IgD-negative memory B cell (primary cell): ENCODE data around the gene NLGN1. TPM values are rescaled to one million over a fixed set of nuclear protein-coding genes. Genes with fewer than 3 reads are reported as not detected.

ENCODE experiments used
- H3K27ac Mint-ChIP-seq, 3 donors: one replicate each; pipeline ENCODE4 v1.8.0; 2020 to 2022; ENCODE audit warnings: mild to moderate bottlenecking in 3 of 3, mixed read lengths in 3 of 3, moderate library complexity in 1 of 3
- H3K27me3 Mint-ChIP-seq: one replicate; pipeline ENCODE4 v1.8.0; 2021; ENCODE audit warnings: mixed read lengths
- H3K36me3 Mint-ChIP-seq: one replicate; pipeline ENCODE4 v1.8.0; 2020; ENCODE audit warnings: mild to moderate bottlenecking, mixed read lengths
- H3K4me1 Mint-ChIP-seq, 3 donors: one replicate each; pipeline ENCODE4 v1.8.0; 2020 to 2022; ENCODE audit warnings: mixed read lengths in 3 of 3, mild to moderate bottlenecking in 1 of 3
- H3K4me3 Mint-ChIP-seq, 4 donors: one replicate each; pipeline ENCODE4 v1.8.0; 2020 to 2022; ENCODE audit warnings: mild to moderate bottlenecking in 4 of 4, mixed read lengths in 4 of 4, moderate library complexity in 3 of 4
- H3K9me3 Mint-ChIP-seq, 3 donors: one replicate each; pipeline ENCODE4 v1.8.0; 2020 to 2021; ENCODE audit warnings: mixed read lengths in 3 of 3, mild to moderate bottlenecking in 1 of 3
- polyA plus RNA-seq: library from polyadenylated mRNA; unstranded; fragments of 300-500 nt; fragmentation: Illumina TruSeq; gene quantifications from one replicate; pipeline ENCODE4 v1.2.3, GENCODE V29; 2021

NLGN1 gene
- polyA plus RNA-seq, 1 donor from 2014 or later, result not detected

GRCh38 chr3:173849489-173849888, 451.9 kb downstream of the NLGN1 start:
- Mint-ChIP-seq H3K27me3 (no peaks in the 10 kb centered on the region), H3K4me3 (no peak overlapping the region), H3K4me1 (no peaks in the 10 kb centered on the region), H3K36me3 (no peaks in the 10 kb centered on the region), H3K9me3 (peaks cover 0 to 6% (median 3%) of the 10 kb centered on the region in 3 donors), H3K27ac (no peak overlapping the region)

GRCh38 chr3:173857154-173857553, 459.6 kb downstream of the NLGN1 start:
- Mint-ChIP-seq H3K36me3 (no peaks in the 10 kb centered on the region), H3K4me3 (no peak overlapping the region), H3K9me3 (peaks cover 0 to 3% (median 2%) of the 10 kb centered on the region in 3 donors), H3K27ac (no peak overlapping the region), H3K27me3 (no peaks in the 10 kb centered on the region), H3K4me1 (no peaks in the 10 kb centered on the region)

- Mint-ChIP-seq H3K9me3 (peaks cover 3 to 4% (median 4%) of the 10 kb centered on the region in 3 donors), H3K27ac (no peak overlapping the region), H3K27me3 (no peaks in the 10 kb centered on the region), H3K4me1 (no peaks in the 10 kb centered on the region), H3K36me3 (no peaks in the 10 kb centered on the region), H3K4me3 (no peak overlapping the region)
Measured at GRCh38 chr3:173862701-173863100, 465.2 kb downstream of the NLGN1 start.

- H3K27ac Mint-ChIP-seq, result no peak overlapping the region
- peaks cover 0 to 7% (median 4%) of the 10 kb centered on the region in 3 donors for H3K9me3 Mint-ChIP-seq
- H3K4me1 Mint-ChIP-seq, result no peaks in the 10 kb centered on the region
- no peak overlapping the region for H3K4me3 Mint-ChIP-seq
- H3K27me3 Mint-ChIP-seq, result no peaks in the 10 kb centered on the region
- no peaks in the 10 kb centered on the region for H3K36me3 Mint-ChIP-seq
Measured at GRCh38 chr3:173863551-173863950, 466.0 kb downstream of the NLGN1 start.

- Mint-ChIP-seq H3K9me3 (peaks cover 0 to 7% (median 4%) of the 10 kb centered on the region in 3 donors), H3K4me3 (no peak overlapping the region), H3K4me1 (no peaks in the 10 kb centered on the region), H3K27ac (no peak overlapping the region), H3K27me3 (no peaks in the 10 kb centered on the region), H3K36me3 (no peaks in the 10 kb centered on the region)
Measured at GRCh38 chr3:173865900-173866498, 468.5 kb downstream of the NLGN1 start.

GRCh38 chr3:173869766-173870165, 472.2 kb downstream of the NLGN1 start:
- Mint-ChIP-seq H3K4me3 (no peak overlapping the region), H3K4me1 (no peaks in the 10 kb centered on the region), H3K36me3 (no peaks in the 10 kb centered on the region), H3K9me3 (peaks cover 2 to 7% (median 5%) of the 10 kb centered on the region in 3 donors), H3K27ac (no peak overlapping the region), H3K27me3 (no peaks in the 10 kb centered on the region)

GRCh38 chr3:173870976-173871375, 473.4 kb downstream of the NLGN1 start:
- Mint-ChIP-seq H3K4me3 (no peak overlapping the region), H3K9me3 (peaks cover under 1 to 7% (median 5%) of the 10 kb centered on the region in 3 donors), H3K36me3 (no peaks in the 10 kb centered on the region), H3K4me1 (no peaks in the 10 kb centered on the region), H3K27ac (no peak overlapping the region), H3K27me3 (no peaks in the 10 kb centered on the region)

GRCh38 chr3:173875790-173876189, 478.2 kb downstream of the NLGN1 start:
- no peak overlapping the region for H3K4me3 Mint-ChIP-seq
- peaks cover 0 to 7% (median 5%) of the 10 kb centered on the region in 3 donors for H3K9me3 Mint-ChIP-seq
- no peaks in the 10 kb centered on the region for H3K27me3 Mint-ChIP-seq
- H3K27ac Mint-ChIP-seq, result no peak overlapping the region
- H3K4me1 Mint-ChIP-seq, result no peaks in the 10 kb centered on the region
- no peaks in the 10 kb centered on the region for H3K36me3 Mint-ChIP-seq

GRCh38 chr3:173876476-173876875, 478.9 kb downstream of the NLGN1 start:
- peaks cover 0 to 7% (median 5%) of the 10 kb centered on the region in 3 donors for H3K9me3 Mint-ChIP-seq
- H3K4me1 Mint-ChIP-seq, result no peaks in the 10 kb centered on the region

GRCh38 chr3:173887888-173888287, 490.3 kb downstream of the NLGN1 start:
- H3K9me3 Mint-ChIP-seq, result peaks cover 2% of the 10 kb centered on the region in 3 donors
- no peaks in the 10 kb centered on the region for H3K4me1 Mint-ChIP-seq
- H3K27me3 Mint-ChIP-seq, result no peaks in the 10 kb centered on the region
- no peaks in the 10 kb centered on the region for H3K36me3 Mint-ChIP-seq
- H3K4me3 Mint-ChIP-seq, result no peak overlapping the region
- H3K27ac Mint-ChIP-seq, result no peak overlapping the region

More at GRCh38 chr3:173876476-173876875, 478.9 kb downstream of the NLGN1 start:
- Mint-ChIP-seq H3K27ac (no peak overlapping the region), H3K36me3 (no peaks in the 10 kb centered on the region), H3K27me3 (no peaks in the 10 kb centered on the region), H3K4me3 (no peak overlapping the region)

- Mint-ChIP-seq H3K27me3 (no peaks in the 10 kb centered on the region), H3K36me3 (no peaks in the 10 kb centered on the region), H3K27ac (no peak overlapping the region), H3K4me1 (no peaks in the 10 kb centered on the region), H3K4me3 (no peak overlapping the region), H3K9me3 (peaks cover 0 to 6% (median 2%) of the 10 kb centered on the region in 3 donors)
Measured at GRCh38 chr3:173889596-173889995, 492.1 kb downstream of the NLGN1 start.

- Mint-ChIP-seq H3K4me3 (no peak overlapping the region), H3K27ac (no peak overlapping the region), H3K9me3 (peaks cover 0 to 6% (median 2%) of the 10 kb centered on the region in 3 donors), H3K36me3 (no peaks in the 10 kb centered on the region), H3K4me1 (no peaks in the 10 kb centered on the region), H3K27me3 (no peaks in the 10 kb centered on the region)
Measured at GRCh38 chr3:173890091-173890490, 492.5 kb downstream of the NLGN1 start.

GRCh38 chr3:173891272-173892100, 493.9 kb downstream of the NLGN1 start:
- Mint-ChIP-seq H3K9me3 (peaks cover 0 to 6% (median 2%) of the 10 kb centered on the region in 3 donors), H3K27me3 (no peaks in the 10 kb centered on the region)

GRCh38 chr3:173892547-173892946, 495.0 kb downstream of the NLGN1 start:
- Mint-ChIP-seq H3K4me3 (no peak overlapping the region), H3K27me3 (no peaks in the 10 kb centered on the region), H3K27ac (no peak overlapping the region), H3K36me3 (no peaks in the 10 kb centered on the region), H3K4me1 (no peaks in the 10 kb centered on the region), H3K9me3 (peaks cover 0 to 6% (median 3%) of the 10 kb centered on the region in 3 donors)

More at GRCh38 chr3:173891272-173892100, 493.9 kb downstream of the NLGN1 start:
- H3K27ac Mint-ChIP-seq, result no peak overlapping the region
- no peak overlapping the region for H3K4me3 Mint-ChIP-seq
- no peaks in the 10 kb centered on the region for H3K36me3 Mint-ChIP-seq
- no peaks in the 10 kb centered on the region for H3K4me1 Mint-ChIP-seq

GRCh38 chr3:173893066-173893465, 495.5 kb downstream of the NLGN1 start:
- no peak overlapping the region for H3K4me3 Mint-ChIP-seq
- peaks cover 0 to 6% (median 3%) of the 10 kb centered on the region in 3 donors for H3K9me3 Mint-ChIP-seq
- H3K27ac Mint-ChIP-seq, result no peak overlapping the region
- no peaks in the 10 kb centered on the region for H3K4me1 Mint-ChIP-seq
- H3K27me3 Mint-ChIP-seq, result no peaks in the 10 kb centered on the region
- no peaks in the 10 kb centered on the region for H3K36me3 Mint-ChIP-seq
